ENCODE results near the gene HOXD13.

- TF ChIP-seq ZNF274 (IDR thresholded peaks at IDR 0.05; ENCODE audit: low read depth, low read length), result no peak
- TF ChIP-seq SUZ12 (IDR thresholded peaks at IDR 0.05; ENCODE audit: extremely low read depth, insufficient read depth, insufficient read length), result no peak
These were observed 42.5 kb downstream of the HOXD13 start for GRCh38 chr2:176135035-176135440.
